OCI-LY1 (cell line): Measurements from ENCODE around the gene CHM.

Source experiments
- H2AFZ ChIP-seq: fragments of 200-600 bp; sonication (generic), shearing (Covaris generic); 2 replicates; pipeline ENCODE4 v1.6.0; 2014; ENCODE audit warnings: antibody characterized with exemption, mild to moderate bottlenecking, low read length
- H3F3A ChIP-seq: fragments of 200-600 bp; sonication (generic), shearing (Covaris generic); 2 replicates; pipeline ENCODE4 v1.6.0; 2014; ENCODE audit warnings: mild to moderate bottlenecking, antibody characterized with exemption, low read length, moderate library complexity; ENCODE audit not compliant: insufficient read depth
- H3K27ac ChIP-seq: fragments of 200-600 bp; sonication (generic); 2 replicates; pipeline ENCODE4 v1.5.1; 2014; ENCODE audit warnings: low read length, mixed run types, mild to moderate bottlenecking, low read depth; ENCODE audit not compliant: poor library complexity, severe bottlenecking
- H3K27me3 ChIP-seq: fragments of 200-600 bp; sonication (generic); 2 replicates; pipeline ENCODE4 v1.6.0; 2014; ENCODE audit warnings: antibody characterized with exemption, mild to moderate bottlenecking, low read length, moderate library complexity; ENCODE audit not compliant: insufficient read depth
- H3K36me3 ChIP-seq: fragments of 200-600 bp; sonication (generic); 2 replicates; pipeline ENCODE4 v1.6.1; 2014; ENCODE audit warnings: mild to moderate bottlenecking, antibody characterized with exemption, low read length, moderate library complexity, mixed read lengths; ENCODE audit not compliant: insufficient read depth
- H3K4me1 ChIP-seq: fragments of 200-600 bp; sonication (generic); 2 replicates; pipeline ENCODE4 v1.5.1; 2014; ENCODE audit warnings: mild to moderate bottlenecking, low read length, moderate library complexity; ENCODE audit not compliant: insufficient read depth, severe bottlenecking
- H3K4me2 ChIP-seq: fragments of 200-600 bp; sonication (generic), shearing (Covaris generic); 2 replicates; pipeline ENCODE4 v1.6.1; 2014; ENCODE audit warnings: low read length
- H3K4me3 ChIP-seq: fragments of 200-600 bp; sonication (generic); 2 replicates; pipeline ENCODE4 v1.5.1; 2014; ENCODE audit warnings: low read length, low read depth, mild to moderate bottlenecking, mixed read lengths; ENCODE audit not compliant: poor library complexity, severe bottlenecking
- H3K79me2 ChIP-seq: fragments of 200-600 bp; shearing (Covaris generic); 2 replicates; pipeline ENCODE4 v1.6.1; 2016; ENCODE audit warnings: mixed run types, low read length, mixed read lengths; ENCODE audit not compliant: insufficient read depth
- H3K9ac ChIP-seq: fragments of 200-600 bp; sonication (generic), shearing (Covaris generic); 2 replicates; pipeline ENCODE4 v1.6.1; 2014; ENCODE audit warnings: mild to moderate bottlenecking, low read length, mixed read lengths
- H3K9me2 ChIP-seq: fragments of 200-600 bp; sonication (generic), shearing (Covaris generic); 2 replicates; pipeline ENCODE4 v1.6.1; 2014; ENCODE audit warnings: low read depth, mild to moderate bottlenecking, low read length, mixed read lengths
- H3K9me3 ChIP-seq: fragments of 200-600 bp; shearing (Covaris generic); 2 replicates; pipeline ENCODE4 v1.6.1; 2014; ENCODE audit warnings: low read length, mixed read lengths
- H4K20me1 ChIP-seq: fragments of 200-600 bp; sonication (generic), shearing (Covaris generic); 2 replicates; pipeline ENCODE4 v1.6.0; 2016; ENCODE audit warnings: mild to moderate bottlenecking, low read length; ENCODE audit not compliant: insufficient read depth
- CTCF ChIP-seq: fragments of 200-600 bp; sonication (generic), shearing (Covaris generic); IDR thresholded peaks from 2 replicates; pipeline ENCODE4 v1.5.1; 2017; ENCODE audit warnings: mild to moderate bottlenecking, antibody characterized with exemption, low read length, moderate library complexity, mixed read lengths
- EZH2 ChIP-seq: fragments of 200-600 bp; sonication (generic), shearing (Covaris generic); IDR thresholded peaks from 2 replicates; pipeline ENCODE4 v1.8.0; 2017; ENCODE audit warnings: borderline replicate concordance, mixed run types, mild to moderate bottlenecking, antibody characterized with exemption, low read length, moderate library complexity, mixed read lengths

CHM gene

GRCh38 chrX:85994797-85995196, 52.6 kb downstream of the CHM start:
- Histone ChIP-seq H3K79me2 (no peaks in the 10 kb centered on the region), H3K9me3 (no peaks in the 10 kb centered on the region), H4K20me1 (no peaks in the 10 kb centered on the region), H3K4me1 (no peaks in the 10 kb centered on the region), H3K36me3 (no peaks in the 10 kb centered on the region), H3K27ac (no peak overlapping the region), H3K4me3 (no peak overlapping the region), H3K9me2 (no peaks in the 10 kb centered on the region), H3K4me2 (no peak overlapping the region), H2AFZ (no peak overlapping the region), H3K27me3 (no peaks in the 10 kb centered on the region), H3F3A (no peaks in the 10 kb centered on the region), H3K9ac (no peak overlapping the region)
- TF ChIP-seq CTCF (no peak), EZH2 (no peak)

GRCh38 chrX:85994228-85994627, 53.1 kb downstream of the CHM start:
- Histone ChIP-seq H3K9me2 (no peaks in the 10 kb centered on the region), H3K36me3 (no peaks in the 10 kb centered on the region), H3K4me3 (no peak overlapping the region), H3K9ac (no peak overlapping the region), H3K79me2 (no peaks in the 10 kb centered on the region), H3K4me2 (no peak overlapping the region), H3F3A (no peaks in the 10 kb centered on the region), H3K4me1 (no peaks in the 10 kb centered on the region), H3K27me3 (no peaks in the 10 kb centered on the region), H4K20me1 (no peaks in the 10 kb centered on the region), H3K27ac (no peak overlapping the region), H2AFZ (no peak overlapping the region), H3K9me3 (no peaks in the 10 kb centered on the region)
- no peak for TF ChIP-seq CTCF
- TF ChIP-seq EZH2, result no peak

- H3K4me1 ChIP-seq, result no peaks in the 10 kb centered on the region
- no peak overlapping the region for H3K9ac ChIP-seq
- H4K20me1 ChIP-seq, result no peaks in the 10 kb centered on the region
- H3K79me2 ChIP-seq, result no peaks in the 10 kb centered on the region
- H3K27me3 ChIP-seq, result no peaks in the 10 kb centered on the region
- H3K9me2 ChIP-seq, result no peaks in the 10 kb centered on the region
- no peak overlapping the region for H3K4me3 ChIP-seq
- no peaks in the 10 kb centered on the region for H3F3A ChIP-seq
- H3K36me3 ChIP-seq, result no peaks in the 10 kb centered on the region
- H3K27ac ChIP-seq, result no peak overlapping the region
- TF ChIP-seq EZH2, result no peak
- TF ChIP-seq CTCF, result no peak
- no peaks in the 10 kb centered on the region for H3K9me3 ChIP-seq
- H3K4me2 ChIP-seq, result no peak overlapping the region
- no peak overlapping the region for H2AFZ ChIP-seq
Measured at GRCh38 chrX:85993539-85994197, 53.7 kb downstream of the CHM start.
